ENCODE results near the gene C10orf90.

The C10orf90 gene

GRCh38 chr10:126617208-126617607 is 53.3 kb downstream of the C10orf90 start (continued):
- no peak for TF ChIP-seq TCF4 (CRISPR knock-in tag; IDR thresholded peaks at IDR 0.05; ENCODE audit: borderline replicate concordance)

GRCh38 chr10:126616737-126617136 is 53.8 kb downstream of the C10orf90 start:
- ATAC-seq = no peak
- TF ChIP-seq ZNF8 (CRISPR knock-in tag; IDR thresholded peaks at IDR 0.05) (no peak), RARB (CRISPR knock-in tag; IDR thresholded peaks at IDR 0.05) (no peak), CSRNP3 (CRISPR knock-in tag; IDR thresholded peaks at IDR 0.05) (no peak), TCF4 (CRISPR knock-in tag; IDR thresholded peaks at IDR 0.05; ENCODE audit: borderline replicate concordance) (no peak), TOX (CRISPR knock-in tag; IDR thresholded peaks at IDR 0.05; ENCODE audit: borderline replicate concordance) (no peak), ISL1 (CRISPR knock-in tag; IDR thresholded peaks at IDR 0.05) (no peak), ZNF565 (CRISPR knock-in tag; conservative IDR thresholded peaks at IDR 0.05; ENCODE audit: low read depth) (no peak), TSHZ2 (CRISPR knock-in tag; IDR thresholded peaks at IDR 0.05) (no peak), CSDC2 (CRISPR knock-in tag; IDR thresholded peaks at IDR 0.05) (no peak), OSR1 (CRISPR knock-in tag; IDR thresholded peaks at IDR 0.05) (no peak), SNAI2 (CRISPR knock-in tag; IDR thresholded peaks at IDR 0.05) (no peak), ESRRG (CRISPR knock-in tag; IDR thresholded peaks at IDR 0.05) (no peak)

DNA sequence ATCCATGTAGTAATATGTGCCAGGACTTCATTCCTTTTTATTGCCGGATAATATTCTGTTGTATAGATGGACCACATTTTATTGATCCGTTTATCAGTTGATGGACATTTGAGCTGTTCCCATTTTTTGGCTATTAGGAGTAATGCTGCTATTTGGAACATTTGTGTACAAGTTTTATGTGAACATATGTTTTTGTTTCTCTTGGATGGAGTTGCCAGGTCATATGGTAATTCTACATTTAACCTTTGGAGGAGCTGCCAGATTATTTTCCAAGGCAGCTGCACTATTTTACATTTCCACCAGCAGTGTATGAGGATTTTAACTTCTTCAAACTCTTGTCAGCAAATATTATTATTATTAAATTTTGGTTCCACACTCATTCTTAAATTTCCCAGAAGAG is 59.2 kb downstream of the C10orf90 start:
- no peak for TF ChIP-seq ISL1 (CRISPR knock-in tag; IDR thresholded peaks at IDR 0.05)
- no peak for TF ChIP-seq ZFP30 (CRISPR knock-in tag; IDR thresholded peaks at IDR 0.05)
- TF ChIP-seq PPARA (CRISPR knock-in tag; IDR thresholded peaks at IDR 0.05; ENCODE audit: borderline replicate concordance) = no peak
- TF ChIP-seq CSDC2 (CRISPR knock-in tag; IDR thresholded peaks at IDR 0.05) = no peak
- no peak for ATAC-seq

- no peak for ATAC-seq
- no peak for TF ChIP-seq POU6F1 (CRISPR knock-in tag; IDR thresholded peaks at IDR 0.05; ENCODE audit: borderline replicate concordance, low read depth)
- no peak for TF ChIP-seq TSHZ2 (CRISPR knock-in tag; IDR thresholded peaks at IDR 0.05)
- no peak for TF ChIP-seq ZFP30 (CRISPR knock-in tag; IDR thresholded peaks at IDR 0.05)
- no peak for TF ChIP-seq ZNF565 (CRISPR knock-in tag; conservative IDR thresholded peaks at IDR 0.05; ENCODE audit: low read depth)
- TF ChIP-seq ZFP3 (CRISPR knock-in tag; IDR thresholded peaks at IDR 0.05) = no peak
- TF ChIP-seq TOX (CRISPR knock-in tag; IDR thresholded peaks at IDR 0.05; ENCODE audit: borderline replicate concordance) = no peak
- TF ChIP-seq ZC3H10 (CRISPR knock-in tag; IDR thresholded peaks at IDR 0.05) = no peak
- no peak for TF ChIP-seq OSR1 (CRISPR knock-in tag; IDR thresholded peaks at IDR 0.05)
- no peak for TF ChIP-seq ISL1 (CRISPR knock-in tag; IDR thresholded peaks at IDR 0.05)
- no peak for TF ChIP-seq ARNTL (CRISPR knock-in tag; IDR thresholded peaks at IDR 0.05; ENCODE audit: borderline replicate concordance, low read depth)
- no peak for TF ChIP-seq PPARA (CRISPR knock-in tag; IDR thresholded peaks at IDR 0.05; ENCODE audit: borderline replicate concordance)
- TF ChIP-seq ESRRG (CRISPR knock-in tag; IDR thresholded peaks at IDR 0.05) = no peak
- no peak for TF ChIP-seq BACH2 (CRISPR knock-in tag; IDR thresholded peaks at IDR 0.05; ENCODE audit: borderline replicate concordance)
- no peak for TF ChIP-seq GLIS3 (CRISPR knock-in tag; IDR thresholded peaks at IDR 0.05)
- TF ChIP-seq RARB (CRISPR knock-in tag; IDR thresholded peaks at IDR 0.05) = no peak
- no peak for TF ChIP-seq SNAI2 (CRISPR knock-in tag; IDR thresholded peaks at IDR 0.05)
- no peak for TF ChIP-seq PATZ1 (CRISPR knock-in tag; IDR thresholded peaks at IDR 0.05; ENCODE audit: borderline replicate concordance)
- TF ChIP-seq TCF4 (CRISPR knock-in tag; IDR thresholded peaks at IDR 0.05; ENCODE audit: borderline replicate concordance) = no peak
Observed at GRCh38 chr10:126609566-126609965, 60.9 kb downstream of the C10orf90 start.
